GM19240 (cell line): ENCODE measurements around the gene TBATA.
"Not testable (repeated sequence)": the region's sequence is repeated elsewhere in the genome, so short reads cannot be mapped to it uniquely, and the experiment has no call there.

Experiments
- DNase-seq: peaks from one replicate; pipeline ENCODE4 v3.0.0; 2011; ENCODE audit warnings: low spot score; ENCODE audit not compliant: insufficient read length

The TBATA gene

DNA sequence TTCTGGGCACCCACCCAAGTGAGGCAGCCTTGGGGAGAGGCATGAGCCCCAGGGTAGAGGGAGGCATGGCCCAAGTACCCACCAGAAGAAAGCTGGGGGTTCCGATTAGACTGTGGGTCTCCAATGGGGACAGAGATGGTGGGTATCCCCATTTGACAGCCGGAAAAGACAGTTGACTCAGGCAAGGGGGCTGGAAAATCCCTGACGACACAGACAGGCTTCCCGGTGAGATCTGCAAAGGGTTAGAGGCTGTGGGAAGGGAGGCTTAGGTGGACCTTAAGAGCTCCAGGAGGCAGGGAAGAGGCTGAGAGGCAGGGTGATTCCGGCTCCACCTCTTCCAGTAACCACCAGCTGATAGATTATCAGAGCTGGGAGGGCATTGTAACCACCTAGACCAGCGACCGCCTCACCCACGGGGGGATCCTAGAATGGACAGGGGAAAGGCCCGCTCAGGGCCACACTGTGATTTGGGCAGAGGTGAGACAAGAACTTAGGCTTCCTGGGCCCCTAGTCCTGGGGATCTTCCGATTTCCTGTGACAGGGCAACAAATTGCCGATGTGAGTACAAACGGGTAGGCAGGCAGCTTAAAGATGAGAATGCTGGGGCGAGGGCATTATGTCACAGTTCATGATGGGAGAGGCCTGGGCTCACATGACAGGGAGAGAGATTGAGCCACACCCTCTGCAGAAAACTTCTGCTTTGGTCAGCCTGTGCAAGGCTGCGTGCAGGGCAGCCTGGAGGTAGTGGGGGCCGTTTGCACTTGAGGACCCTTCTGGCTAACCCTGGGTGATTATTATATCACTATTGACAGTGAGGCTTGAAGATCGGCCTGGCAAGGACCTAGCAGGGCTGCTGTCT lies 5.4 kb downstream of the TBATA start:
- no peak for DNase-seq

GRCh38 chr10:70779088-70779487 lies 6.1 kb downstream of the TBATA start:
- DNase-seq, result no peak

GRCh38 chr10:70778267-70778924 lies 6.8 kb downstream of the TBATA start:
- DNase-seq, result no peak

GRCh38 chr10:70777063-70777875 lies 7.9 kb downstream of the TBATA start:
- DNase-seq, result no peak

GRCh38 chr10:70776455-70777005 lies 8.6 kb downstream of the TBATA start:
- no peak for DNase-seq

DNA sequence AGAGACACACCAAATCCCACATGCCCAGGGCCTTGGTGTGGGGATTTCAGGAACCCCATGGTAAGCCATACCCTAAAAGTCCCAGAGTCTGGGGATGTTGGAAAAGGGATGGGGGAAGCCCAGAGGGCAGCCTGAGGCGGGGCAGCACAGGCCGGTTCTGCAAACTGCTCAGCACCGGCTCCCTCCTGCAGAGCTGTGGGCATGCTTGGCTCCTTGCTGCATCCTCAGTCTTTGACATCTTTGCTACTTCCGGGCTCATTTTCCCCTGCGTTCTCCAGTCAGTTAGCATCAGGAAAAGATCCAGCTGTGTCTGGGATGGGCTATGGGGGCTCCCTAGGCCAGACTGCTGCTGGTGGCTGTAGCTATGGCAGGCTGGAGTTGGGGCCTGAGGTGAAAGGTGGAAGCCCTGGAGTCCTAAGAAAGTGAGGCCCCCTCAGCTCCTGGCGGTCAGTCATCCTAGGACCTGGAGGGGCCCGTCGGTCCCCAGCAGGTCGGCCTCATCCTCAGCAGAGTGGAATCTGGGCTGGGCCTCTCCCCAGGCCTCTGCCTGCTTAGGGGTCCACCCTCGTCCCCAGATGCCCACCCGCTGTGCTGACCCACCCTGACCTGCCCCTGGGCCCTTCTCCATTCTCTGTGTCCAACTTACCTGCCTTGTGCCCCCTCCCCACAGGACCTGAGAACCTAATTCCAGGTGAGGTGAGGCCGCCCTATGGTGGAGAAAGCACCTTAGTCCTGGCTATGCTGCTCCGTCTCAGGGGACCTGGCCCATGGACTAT lies 9.3 kb downstream of the TBATA start:
- DNase-seq, result no peak

DNA sequence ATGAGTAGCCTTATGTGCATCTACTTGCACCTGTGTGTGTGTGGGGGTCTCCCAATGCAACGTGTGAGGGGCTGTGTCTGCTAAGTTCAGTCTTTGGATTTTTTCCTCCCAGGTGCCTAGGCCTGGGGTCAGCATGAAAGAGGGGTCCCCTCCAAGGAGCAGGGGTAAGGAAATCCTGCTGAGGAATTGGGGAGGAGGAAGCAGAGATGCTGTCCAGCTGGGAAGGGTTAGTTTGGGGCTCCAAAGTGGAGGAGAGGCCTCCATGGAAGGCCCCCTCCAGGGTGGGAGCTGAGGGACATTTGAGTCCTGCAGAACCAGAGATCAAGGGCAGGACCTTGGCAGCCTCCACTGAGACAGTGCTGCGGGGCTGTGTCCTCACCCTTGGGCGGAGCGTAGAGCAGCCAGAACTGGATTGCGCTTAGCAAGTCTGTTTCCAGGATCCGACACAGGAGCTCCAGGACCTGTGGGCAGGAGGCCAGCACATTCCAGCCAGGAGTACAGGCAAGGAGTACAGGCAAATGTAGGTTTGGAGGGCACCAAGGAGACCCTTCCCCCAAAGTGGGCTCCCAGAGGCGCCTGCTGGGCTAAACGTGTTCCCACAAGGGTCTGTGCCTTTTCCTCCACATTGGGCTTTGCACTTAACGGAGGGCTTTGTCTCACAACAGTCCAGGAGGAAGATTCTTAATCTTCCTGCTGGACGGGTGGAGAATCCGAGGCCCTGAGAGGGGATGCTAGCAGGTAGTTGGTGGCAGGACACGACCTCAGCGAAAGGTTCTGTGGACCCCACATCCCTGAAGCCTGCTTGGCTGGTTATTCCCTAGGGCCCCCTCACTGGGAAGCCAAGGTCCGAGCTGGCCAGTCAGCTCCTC lies 10.1 kb downstream of the TBATA start:
- no peak for DNase-seq

GRCh38 chr10:70773965-70774809 lies 11.0 kb downstream of the TBATA start:
- no peak for DNase-seq

DNA sequence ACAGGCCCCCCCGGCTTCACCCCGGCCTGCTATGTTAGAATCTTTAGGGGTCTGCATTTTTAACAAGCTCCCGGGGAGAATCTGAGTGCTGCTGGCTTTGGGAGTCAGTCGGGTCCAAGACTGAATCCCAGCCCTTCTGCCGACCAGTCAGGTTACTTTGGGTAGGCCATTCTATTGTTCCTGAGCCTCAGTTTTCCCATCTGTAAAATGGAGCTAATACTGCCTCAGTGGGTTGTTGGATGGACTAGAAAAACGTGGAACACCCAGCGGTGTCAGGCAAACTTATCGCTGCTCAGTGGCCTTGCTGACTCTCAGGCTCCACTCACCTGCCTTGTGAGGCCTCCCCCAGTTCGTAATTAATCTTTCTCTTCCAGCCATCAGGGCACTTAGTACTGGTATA lies 11.7 kb downstream of the TBATA start:
- DNase-seq, result no peak

GRCh38 chr10:70772627-70773026 lies 12.6 kb downstream of the TBATA start:
- no peak for DNase-seq

GRCh38 chr10:70771311-70772194 lies 13.6 kb downstream of the TBATA start:
- no peak for DNase-seq

- DNase-seq, result not testable (repeated sequence)
Observed at GRCh38 chr10:70770516-70770915, 14.7 kb downstream of the TBATA start.

- DNase-seq, result no peak
Observed at GRCh38 chr10:70770001-70770400, 15.2 kb downstream of the TBATA start.

GRCh38 chr10:70769121-70769520 lies 16.1 kb downstream of the TBATA start:
- no peak for DNase-seq

DNA sequence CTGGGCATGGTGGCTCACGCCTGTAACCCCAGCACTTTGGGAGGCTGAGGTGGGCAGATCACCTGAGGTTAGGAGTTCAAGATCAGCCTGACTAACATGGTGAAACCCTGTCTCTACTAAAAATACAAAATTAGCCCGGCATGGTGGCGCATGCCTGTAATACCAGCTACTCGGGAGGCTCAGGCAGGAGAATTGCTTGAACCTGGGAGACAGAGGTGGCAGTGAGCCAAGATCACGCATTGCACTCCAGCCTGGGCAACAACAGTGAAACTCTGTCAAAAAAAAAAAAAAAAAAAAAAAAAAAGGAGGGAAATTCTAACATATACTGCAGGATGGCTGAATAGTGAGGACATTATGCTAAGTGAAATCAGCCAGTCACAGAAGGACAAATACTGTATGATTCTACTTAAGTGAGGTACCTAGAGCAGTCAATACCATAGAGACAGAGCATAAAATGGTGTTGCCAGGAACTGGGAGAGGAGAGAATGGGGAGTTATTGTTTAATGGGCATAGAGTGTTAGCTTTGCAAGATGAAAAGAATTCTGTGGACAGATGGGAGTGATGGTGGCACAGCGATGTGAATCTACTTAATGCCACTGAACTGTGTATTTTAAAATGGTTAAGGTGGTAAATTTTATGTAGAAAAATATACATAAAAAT lies 17.0 kb downstream of the TBATA start:
- DNase-seq, result not testable (repeated sequence)

DNA sequence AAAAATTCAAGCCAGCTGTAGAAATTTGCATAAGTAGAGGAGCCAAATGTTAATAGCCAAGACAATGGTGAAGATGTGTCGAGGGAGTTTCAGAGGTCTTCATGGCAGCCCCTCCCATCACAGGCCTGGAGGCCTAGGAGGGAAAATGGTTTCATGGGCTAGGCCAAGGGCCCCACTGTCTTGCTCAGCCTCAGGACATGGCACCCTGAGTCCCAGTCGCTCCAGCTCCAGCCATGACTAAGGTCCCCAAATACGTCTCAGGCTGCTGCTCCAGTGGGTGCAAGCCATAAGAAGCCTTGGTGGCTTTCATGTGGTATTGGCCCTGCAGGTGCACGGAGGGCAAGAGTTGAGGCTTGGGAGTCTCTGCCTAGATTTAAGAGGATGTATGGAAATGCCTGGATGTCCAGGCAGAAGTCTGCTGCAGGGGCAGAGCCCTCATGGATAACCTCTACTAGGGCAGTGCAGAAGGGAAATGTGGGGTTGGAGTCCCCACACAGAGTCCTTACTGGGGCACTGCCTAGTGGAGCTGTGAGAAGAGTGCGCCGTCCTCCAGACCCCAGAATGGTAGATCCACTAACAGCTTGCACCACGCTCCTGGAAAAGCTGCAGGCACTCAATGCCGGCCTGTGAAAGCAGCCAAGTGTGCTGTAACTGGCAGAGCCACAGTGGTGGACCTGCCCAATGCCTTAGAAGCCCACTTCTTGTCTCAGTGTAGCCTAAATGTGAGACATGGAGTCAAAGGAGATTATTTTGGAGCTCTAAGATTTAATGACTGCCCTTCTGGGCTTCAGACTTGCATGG lies 19.2 kb downstream of the TBATA start:
- DNase-seq, result no peak

DNA sequence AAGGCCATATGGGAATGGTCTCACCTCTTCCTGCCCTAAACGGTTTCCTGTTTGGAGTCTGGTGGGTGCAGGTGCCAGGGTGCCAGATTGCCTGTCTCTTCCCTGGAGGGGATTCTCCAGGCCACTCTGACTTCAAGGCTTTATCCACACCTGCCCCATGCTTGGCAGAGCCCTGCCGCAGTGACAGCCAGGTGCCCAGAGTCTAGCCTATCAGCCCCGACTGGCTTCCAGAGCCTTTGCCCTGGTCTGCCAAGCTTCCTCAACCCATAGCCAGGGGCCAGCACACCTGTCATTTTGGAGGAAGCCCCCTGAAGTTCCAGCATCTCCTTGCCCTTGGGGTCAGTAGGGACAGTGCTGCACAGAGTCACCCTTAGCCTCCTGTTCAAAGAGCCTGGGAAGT lies 21.6 kb downstream of the TBATA start:
- no peak for DNase-seq
